ENCODE results near the gene UBXN4.
A peak's percentile ranks its signal among the peaks of the same experiment; 100 is the strongest.
"Not testable (repeated sequence)": the region's sequence is repeated elsewhere in the genome, so short reads cannot be mapped to it uniquely, and the experiment has no call there.

The UBXN4 gene

GRCh38 chr2:135768863-135769262 lies 27.2 kb downstream of the UBXN4 start:
- no peak for ATAC-seq

- ATAC-seq = no peak
Observed at GRCh38 chr2:135773319-135773718, 31.7 kb downstream of the UBXN4 start.

GRCh38 chr2:135773917-135774316 lies 32.3 kb downstream of the UBXN4 start:
- ATAC-seq = no peak

DNA sequence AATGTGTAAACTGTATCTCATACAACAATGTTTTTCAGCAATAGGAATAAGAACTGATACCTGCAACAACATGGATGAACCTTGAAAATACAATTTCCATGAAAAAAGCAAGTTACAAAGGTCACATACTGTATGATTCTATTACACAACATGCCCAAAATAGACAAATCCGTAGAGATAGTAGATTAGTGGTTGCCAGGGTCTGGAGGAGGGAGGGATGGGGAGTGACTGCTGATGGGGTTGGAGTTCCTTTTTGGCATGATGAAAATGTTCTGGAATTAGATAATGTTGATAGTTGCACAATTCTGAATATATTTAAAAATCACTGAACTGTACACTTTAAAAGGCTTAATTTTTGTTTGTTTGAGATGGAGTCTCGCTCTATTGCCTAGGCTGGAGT lies 33.8 kb downstream of the UBXN4 start:
- ATAC-seq = no peak

- ATAC-seq = no peak
Observed at GRCh38 chr2:135776367-135776766, 34.7 kb downstream of the UBXN4 start.

GRCh38 chr2:135782231-135782630 lies 40.6 kb downstream of the UBXN4 start:
- ATAC-seq = no peak

DNA sequence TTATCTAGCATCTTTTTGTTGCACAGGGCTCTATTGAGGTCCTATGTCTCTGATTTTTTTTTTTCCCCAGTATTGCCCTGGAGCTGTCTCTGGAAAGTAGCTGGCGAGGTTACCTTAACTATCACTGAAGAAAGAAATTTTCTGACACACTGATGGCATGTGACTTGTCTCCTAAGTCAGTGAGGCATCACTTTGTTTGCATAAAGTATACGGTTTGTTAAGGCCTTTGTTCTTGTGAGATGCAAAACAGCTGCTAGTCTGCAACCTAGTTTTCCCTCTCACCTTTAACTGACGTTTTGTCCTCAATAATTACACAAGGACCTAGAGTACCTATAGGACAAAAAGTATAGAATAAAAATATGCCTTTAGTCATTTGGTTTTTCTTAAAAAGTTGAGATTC lies 41.8 kb downstream of the UBXN4 start:
- ATAC-seq = no peak

DNA sequence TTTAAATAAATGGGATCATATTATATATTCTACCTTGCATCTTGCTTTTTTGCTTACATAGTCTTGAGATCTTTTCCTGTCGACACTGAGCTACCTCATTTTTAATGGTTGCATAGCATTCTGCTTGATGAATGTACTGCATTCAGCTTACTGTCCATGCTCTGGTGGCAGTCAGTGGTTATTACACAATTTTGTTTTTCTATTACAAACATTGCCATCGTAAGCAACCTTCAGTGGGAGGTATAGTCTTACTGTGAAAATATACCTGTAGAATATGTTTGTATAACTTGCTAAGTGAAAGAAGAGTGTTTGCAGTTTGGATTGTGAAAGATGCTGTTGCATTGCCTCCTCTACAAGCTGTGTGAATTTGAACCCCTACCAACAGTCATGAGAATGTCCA lies 43.4 kb downstream of the UBXN4 start:
- ATAC-seq = no peak

- ATAC-seq = no peak
Observed at GRCh38 chr2:135786823-135787222, 45.2 kb downstream of the UBXN4 start.

- ATAC-seq = no peak
Observed at GRCh38 chr2:135790423-135790822, 48.8 kb downstream of the UBXN4 start.

DNA sequence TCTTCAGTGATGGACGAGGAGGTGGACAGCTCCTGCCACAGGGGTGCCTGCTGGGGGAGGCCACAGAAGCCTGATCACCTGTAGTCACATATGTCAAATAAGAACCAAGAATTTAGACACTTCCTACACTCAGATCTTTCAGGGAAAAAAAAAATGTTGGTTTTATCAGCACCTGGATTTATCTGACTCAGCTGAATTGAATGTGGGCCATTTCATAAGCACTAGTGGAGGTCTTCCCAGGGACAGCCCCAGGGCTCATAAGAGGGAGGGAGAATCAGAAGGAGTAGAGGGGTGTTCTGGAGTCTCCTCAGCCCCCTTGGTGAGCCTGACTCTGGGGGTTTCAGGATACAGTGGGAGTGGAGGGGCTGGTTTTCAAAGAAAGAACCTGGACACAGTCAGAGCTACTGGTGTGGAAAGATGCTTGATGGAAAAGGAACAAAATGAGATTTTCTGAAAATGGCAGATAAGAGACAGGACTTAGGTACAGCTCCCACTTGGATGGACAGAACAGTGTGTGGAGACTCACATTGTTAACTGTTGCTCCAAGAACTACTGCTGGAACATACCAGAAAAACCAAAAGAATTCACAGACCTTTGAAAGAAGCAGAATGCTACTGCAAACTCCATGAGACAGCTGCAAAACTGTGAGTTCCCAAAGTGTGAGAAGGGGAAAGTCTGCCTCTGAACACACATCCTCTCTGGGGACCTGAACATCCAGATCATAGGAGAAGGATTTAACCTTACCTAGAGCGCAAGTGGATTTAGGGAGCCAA lies 49.9 kb downstream of the UBXN4 start:
- ATAC-seq = no peak

- ATAC-seq = peak; percentile 18 to 26
Observed at GRCh38 chr2:135792401-135793150, 50.9 kb downstream of the UBXN4 start.

GRCh38 chr2:135795641-135796040 lies 54.0 kb downstream of the UBXN4 start:
- ATAC-seq = not testable (repeated sequence)

DNA sequence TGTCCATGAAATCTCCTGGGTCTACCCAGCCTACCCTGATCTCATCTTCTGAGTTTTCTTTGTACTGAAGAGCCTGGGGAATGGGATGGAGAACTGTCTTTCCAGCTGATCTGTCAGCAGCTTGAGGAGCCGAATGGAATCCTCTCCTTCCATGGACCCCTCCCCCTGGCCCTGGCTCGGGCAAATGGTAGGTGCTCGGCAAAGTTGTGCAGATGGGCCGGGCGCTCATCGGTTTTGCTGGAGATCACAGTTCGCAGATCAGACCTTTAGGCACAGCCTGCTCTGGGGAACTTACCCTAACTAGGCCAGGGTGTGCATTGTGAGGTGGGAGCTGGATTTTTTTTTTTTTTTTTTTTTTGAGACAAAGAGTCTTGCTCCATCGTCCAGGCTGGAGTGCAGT lies 55.0 kb downstream of the UBXN4 start:
- ATAC-seq = no peak

DNA sequence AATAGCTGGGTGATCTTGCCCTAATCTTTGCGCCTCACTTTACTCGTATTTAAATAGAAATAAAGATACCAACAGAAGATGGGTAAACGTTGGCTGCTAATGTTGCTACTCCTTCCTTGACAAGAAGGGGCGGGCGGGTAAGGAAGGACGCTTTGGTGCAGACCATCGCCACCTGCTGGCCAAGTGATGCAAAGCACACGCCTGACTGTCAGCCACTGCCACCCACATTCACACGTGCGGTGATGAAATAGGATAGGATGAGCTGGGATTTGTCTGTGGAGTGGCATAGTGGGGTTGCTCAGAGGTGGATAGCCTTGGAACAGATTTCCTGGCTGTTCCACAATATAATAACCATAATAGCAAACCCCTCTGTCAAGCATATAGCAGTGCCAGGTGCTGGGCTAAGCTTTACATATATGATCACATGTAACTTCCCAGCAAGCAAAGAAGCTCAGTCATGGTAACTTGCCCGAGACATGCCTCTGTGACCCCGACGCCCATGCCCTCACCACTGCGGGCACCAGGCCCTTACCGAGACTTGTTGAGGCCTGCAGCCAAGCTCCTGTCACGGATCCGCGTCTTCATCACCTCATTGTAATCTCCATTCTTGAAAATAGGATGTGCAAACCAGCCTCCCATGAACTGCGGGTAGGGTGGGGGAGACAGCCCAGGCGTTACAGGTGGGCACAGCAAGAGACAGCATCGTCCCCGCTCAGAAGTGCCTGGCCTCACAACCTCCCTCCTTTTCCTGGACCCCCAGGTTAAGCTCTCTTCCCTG lies 56.0 kb downstream of the UBXN4 start:
- peak; percentile 76 to 83 for ATAC-seq

DNA sequence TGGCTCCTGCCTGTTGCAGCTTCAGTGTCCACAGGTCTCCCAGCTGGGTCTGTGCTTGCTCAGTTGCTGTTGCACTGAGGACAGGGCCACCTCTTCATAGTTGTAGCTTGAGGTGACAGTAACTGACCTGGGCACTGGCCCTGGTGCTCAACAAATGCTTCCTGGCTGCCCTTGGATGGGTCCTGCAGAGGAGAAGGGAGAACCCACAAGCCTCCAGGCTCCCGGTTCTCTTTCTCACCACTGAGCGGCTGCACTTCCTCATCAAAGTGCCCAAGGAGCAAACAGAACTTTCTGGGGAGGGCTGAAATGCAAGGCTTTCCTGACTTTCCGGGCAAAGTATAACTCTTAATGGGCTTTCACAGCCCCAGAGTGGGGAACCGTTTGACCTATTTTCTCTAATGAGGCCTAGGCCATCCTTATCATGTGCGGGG lies 56.6 kb downstream of the UBXN4 start:
- ATAC-seq = no peak

GRCh38 chr2:135798762-135799161 lies 57.1 kb downstream of the UBXN4 start:
- ATAC-seq = no peak

DNA sequence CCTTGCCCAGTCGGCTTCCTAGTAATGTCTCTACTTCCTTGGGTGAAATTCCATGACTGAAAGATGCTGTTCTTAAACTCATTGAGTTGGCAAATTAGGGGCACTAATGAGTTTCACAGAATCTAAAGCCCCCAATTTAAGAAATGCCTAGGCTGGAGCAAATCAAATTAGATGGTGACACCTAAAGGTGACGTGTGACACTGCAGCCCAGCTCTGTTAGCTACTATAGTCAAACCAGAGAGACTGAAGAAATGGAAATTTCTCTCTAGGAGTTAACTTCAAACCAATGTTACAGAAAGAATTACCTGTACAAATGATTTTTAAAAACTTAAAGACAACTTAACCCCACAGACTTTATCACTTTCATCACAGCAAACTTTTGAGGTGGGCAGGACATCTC lies 58.1 kb downstream of the UBXN4 start:
- ATAC-seq = no peak

DNA sequence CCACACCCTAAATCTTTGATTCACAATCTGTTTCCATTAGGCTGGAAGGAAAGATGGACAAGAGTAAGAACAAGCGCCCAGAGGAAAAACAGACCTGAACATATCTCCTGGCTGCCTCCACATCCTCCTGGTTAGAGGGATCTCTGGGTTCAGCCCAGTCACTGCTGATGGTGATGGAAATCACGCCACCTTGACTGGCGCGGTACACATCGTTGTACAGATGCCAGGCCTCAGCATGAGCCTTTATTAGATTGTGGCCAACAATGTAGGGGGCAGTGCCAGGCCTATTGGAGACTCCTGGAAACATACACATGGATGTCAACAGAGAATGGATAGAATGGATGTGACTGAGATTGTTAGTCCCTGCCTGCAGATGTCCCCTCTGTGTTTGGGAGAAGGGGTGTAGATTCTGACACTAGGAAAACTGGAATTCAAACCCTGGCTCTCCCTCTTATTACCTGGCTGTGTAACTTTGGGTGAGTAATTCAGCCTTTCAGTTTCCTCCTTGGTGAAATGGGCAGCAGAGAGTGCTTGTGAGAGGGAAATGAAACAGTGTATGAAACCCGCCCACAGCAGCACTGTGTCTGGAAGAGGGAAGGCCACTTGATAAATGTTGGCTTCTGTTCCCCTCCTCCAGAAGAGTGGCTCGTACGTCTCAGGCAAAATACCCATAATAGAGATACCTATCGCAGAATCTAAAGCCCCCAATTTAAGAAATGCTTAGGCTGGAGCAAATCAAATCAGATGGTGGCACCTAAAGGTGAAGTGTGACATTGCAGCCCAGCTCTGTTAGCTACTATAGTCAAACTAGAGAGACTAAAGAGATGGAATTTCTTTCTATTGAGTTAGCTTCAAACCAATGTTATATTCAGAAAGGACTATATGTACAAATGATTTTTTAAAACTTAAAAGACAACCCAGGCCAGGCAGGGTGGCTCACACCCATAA lies 59.1 kb downstream of the UBXN4 start:
- no peak for ATAC-seq

- ATAC-seq = no peak
Observed at GRCh38 chr2:135802350-135802749, 60.7 kb downstream of the UBXN4 start.

DNA sequence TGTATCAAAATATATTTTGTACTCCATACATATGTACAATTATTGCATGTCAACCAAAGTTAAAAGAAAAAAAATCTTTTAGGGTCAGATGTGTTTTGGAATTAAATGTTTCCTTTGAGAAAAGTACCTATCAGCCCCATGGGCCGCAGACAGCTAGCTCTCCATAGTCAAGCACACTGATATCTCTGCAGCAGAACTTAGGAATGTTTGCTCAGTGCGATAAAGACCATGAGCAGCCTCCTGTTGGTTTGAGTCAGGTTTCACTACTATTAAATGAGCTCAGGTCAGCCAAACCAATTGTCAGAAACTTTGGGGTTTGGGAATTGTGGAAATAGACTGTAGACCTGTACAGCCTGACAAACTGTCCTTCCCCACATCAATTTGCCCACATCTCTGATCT lies 61.6 kb downstream of the UBXN4 start:
- no peak for ATAC-seq

DNA sequence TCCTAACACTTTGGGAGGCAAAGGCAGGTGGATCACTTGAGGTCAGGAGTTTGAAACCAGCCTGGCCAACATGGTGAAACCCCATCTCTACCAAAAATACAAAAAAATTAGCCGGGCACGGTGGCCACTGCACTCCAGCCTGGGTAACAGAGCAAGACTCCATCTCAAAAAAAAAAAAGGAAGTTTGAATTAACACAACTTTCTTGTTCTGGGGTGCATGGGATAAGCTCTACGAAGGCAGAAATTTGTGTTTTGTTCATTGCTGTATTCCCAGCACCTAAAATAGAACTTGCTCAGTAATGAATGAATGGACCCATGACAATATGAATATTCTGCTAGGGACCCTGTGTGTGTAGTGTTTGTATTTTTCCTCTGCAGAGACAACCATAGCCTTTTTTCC lies 66.2 kb downstream of the UBXN4 start:
- ATAC-seq = not testable (repeated sequence)

Data from activated CD4-positive, CD25-positive, alpha-beta regulatory T cell treated with anti-CD3 and anti-CD28 coated beads, Interleukin-2, amount 50 U/mL, for 24 hours (primary cell).